ENCODE results near the gene RNF2. TPM values are rescaled to one million over a fixed set of nuclear protein-coding genes. Genes with fewer than 3 reads are reported as not detected.

Gene RNF2
- total RNA-seq, 2 donors from 2014 or later, result 12.6 to 14.1 TPM

DNA sequence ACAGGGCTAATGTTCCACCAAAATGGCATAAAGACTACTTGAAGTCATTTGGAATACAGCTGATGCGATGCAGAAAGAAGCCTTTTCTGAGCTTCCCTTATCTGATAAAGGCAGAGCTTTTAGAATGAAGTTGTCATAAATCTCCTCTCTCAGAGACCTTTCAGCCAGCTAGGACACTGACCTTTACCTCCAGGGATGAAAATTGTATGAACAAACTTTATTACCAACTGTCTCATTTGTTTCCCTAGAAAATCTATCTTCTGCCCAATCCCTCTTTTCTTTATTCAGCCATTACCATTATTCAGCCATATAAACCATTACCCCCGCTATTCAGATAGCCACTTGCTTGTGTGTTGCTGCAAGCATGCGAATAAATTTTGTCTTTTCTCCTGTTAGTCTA lies 29.7 kb upstream of the RNF2 start:
- no peak overlapping the region for H3K4me3 ChIP-seq
- H3K27ac ChIP-seq, result no peak overlapping the region
- no peaks in the 10 kb centered on the region for H3K9me3 ChIP-seq
- no peaks in the 10 kb centered on the region for H3K4me1 ChIP-seq
- no peak for DNase-seq (ENCODE audit: low spot score)
- no peaks in the 10 kb centered on the region for H3K36me3 ChIP-seq
- H3K27me3 ChIP-seq, result no peaks in the 10 kb centered on the region
- TF ChIP-seq CTCF (IDR thresholded peaks at IDR 0.05), result no peak

DNA sequence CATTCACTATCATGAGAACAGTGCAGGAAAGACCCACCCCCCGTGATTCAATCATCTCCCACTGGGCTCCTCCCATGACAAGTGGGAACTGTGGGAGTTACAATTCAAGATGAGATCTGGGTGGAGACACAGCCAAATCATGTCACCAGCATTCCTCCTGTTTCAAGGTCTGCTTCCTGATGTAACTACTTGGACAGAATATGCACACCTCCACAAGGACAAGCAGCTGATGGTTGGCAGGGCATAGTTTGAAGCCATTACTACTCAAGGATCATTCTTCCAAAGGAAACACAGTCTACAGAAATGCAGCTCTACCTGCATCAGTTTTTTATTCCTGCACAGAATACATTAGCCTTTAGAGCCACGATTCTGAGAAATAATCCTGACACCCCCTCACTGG lies 28.5 kb upstream of the RNF2 start:
- Histone ChIP-seq H3K9me3 (no peaks in the 10 kb centered on the region), H3K36me3 (no peaks in the 10 kb centered on the region), H3K4me1 (no peaks in the 10 kb centered on the region), H3K4me3 (no peak overlapping the region), H3K27me3 (no peaks in the 10 kb centered on the region), H3K27ac (no peak overlapping the region)
- DNase-seq (ENCODE audit: low spot score), result no peak
- no peak for TF ChIP-seq CTCF (IDR thresholded peaks at IDR 0.05)

- no peaks in the 10 kb centered on the region for H3K4me1 ChIP-seq
- no peaks in the 10 kb centered on the region for H3K36me3 ChIP-seq
- H3K4me3 ChIP-seq, result no peak overlapping the region
- H3K27ac ChIP-seq, result no peak overlapping the region
- no peak for TF ChIP-seq CTCF (IDR thresholded peaks at IDR 0.05)
- H3K27me3 ChIP-seq, result no peaks in the 10 kb centered on the region
- DNase-seq (ENCODE audit: low spot score), result no peak
- H3K9me3 ChIP-seq, result no peaks in the 10 kb centered on the region
Measured at GRCh38 chr1:185017338-185017737, 28.0 kb upstream of the RNF2 start.

DNA sequence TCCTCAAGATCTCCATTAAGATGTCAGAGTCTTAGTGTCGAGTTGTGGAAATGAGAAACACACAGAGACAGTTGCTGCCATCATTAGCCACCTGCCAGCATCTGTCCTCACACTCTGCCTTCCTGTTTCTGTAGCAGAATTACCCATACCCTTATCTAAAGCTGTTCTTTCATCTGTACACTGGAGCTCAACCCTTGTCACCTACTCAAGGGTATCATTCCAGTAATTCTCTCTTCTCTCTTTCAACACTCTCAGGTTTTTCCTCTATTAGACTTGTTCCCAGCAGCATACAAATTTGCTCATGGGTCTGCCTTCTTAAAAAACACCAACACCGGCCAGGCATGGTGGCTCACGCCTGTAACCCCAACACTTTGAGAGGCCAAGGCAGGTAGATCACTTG lies 27.4 kb upstream of the RNF2 start:
- Histone ChIP-seq H3K4me3 (no peak overlapping the region), H3K36me3 (no peaks in the 10 kb centered on the region), H3K9me3 (no peaks in the 10 kb centered on the region), H3K27ac (no peak overlapping the region), H3K4me1 (no peaks in the 10 kb centered on the region), H3K27me3 (no peaks in the 10 kb centered on the region)
- no peak for DNase-seq (ENCODE audit: low spot score)
- TF ChIP-seq CTCF (IDR thresholded peaks at IDR 0.05), result no peak

- Histone ChIP-seq H3K4me1 (no peaks in the 10 kb centered on the region), H3K9me3 (peaks cover 7 to 24% of the 10 kb centered on the region in 2 donors), H3K36me3 (no peaks in the 10 kb centered on the region), H3K27ac (no peak overlapping the region), H3K27me3 (no peaks in the 10 kb centered on the region), H3K4me3 (no peak overlapping the region)
- TF ChIP-seq CTCF (IDR thresholded peaks at IDR 0.05), result no peak
- no peak for DNase-seq (ENCODE audit: low spot score)
Measured at GRCh38 chr1:185027252-185027882, 18.0 kb upstream of the RNF2 start.

DNA sequence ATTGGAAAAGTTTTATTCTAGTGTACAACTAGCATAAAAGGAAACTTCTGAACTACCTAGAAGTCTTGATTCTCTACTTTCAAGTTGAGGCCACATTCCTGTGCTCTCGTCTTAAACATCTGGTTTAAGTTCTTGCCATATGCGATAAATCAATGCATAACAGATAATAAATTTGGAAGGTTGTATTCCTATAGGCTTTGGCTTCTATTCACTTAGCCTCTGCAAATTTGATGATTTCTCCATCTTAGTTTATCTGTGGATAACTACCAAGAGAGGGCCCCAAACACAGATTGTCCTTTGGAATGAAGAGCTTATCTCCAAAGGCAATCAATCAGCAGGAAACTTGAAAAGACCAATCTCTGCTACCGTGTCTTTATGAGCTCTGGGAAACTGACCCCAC lies 11.7 kb upstream of the RNF2 start:
- H3K9me3 ChIP-seq, result peaks cover 0 to 6% of the 10 kb centered on the region in 2 donors
- DNase-seq (ENCODE audit: low spot score), result no peak
- H3K27ac ChIP-seq, result no peak overlapping the region
- H3K4me1 ChIP-seq, result no peaks in the 10 kb centered on the region
- H3K4me3 ChIP-seq, result no peak overlapping the region
- no peak for TF ChIP-seq CTCF (IDR thresholded peaks at IDR 0.05)
- H3K27me3 ChIP-seq, result no peaks in the 10 kb centered on the region
- no peaks in the 10 kb centered on the region for H3K36me3 ChIP-seq
